ENCODE measurements around the gene MAPK11.

Gene MAPK11

GRCh38 chr22:50246242-50247175 is 23.7 kb downstream of the MAPK11 start:
- Histone ChIP-seq H3K4me1 (peaks cover 0 to 70% (median 51%) of the 10 kb centered on the region in 4 donors), H3K9me3 (no peaks in the 10 kb centered on the region), H3K27me3 (no peaks in the 10 kb centered on the region), H3K4me3 (peak overlapping the region in 1 of 2 donors; percentile 95), H3K36me3 (peaks cover 0 to 16% (median 5%) of the 10 kb centered on the region in 3 donors), H3K27ac (no peak overlapping the region)
- no peak for DNase-seq
- intact Hi-C loops (cut with DNase I; ENCODE audit: low total_unique reads) = loop anchor here (10.0 kb wide), 1 partner anchor 258 kb away; the partner anchor contains the start of genes LMF2 and NCAPH2
- no peak for TF ChIP-seq CTCF (IDR thresholded peaks at IDR 0.05)

- DNase-seq = no peak
- H3K36me3 ChIP-seq = peaks cover 0 to 17% (median 5%) of the 10 kb centered on the region in 3 donors
- H3K4me1 ChIP-seq = peaks cover 0 to 71% (median 53%) of the 10 kb centered on the region in 4 donors
- H3K9me3 ChIP-seq = no peaks in the 10 kb centered on the region
- intact Hi-C loops (cut with DNase I; ENCODE audit: low total_unique reads) = loop anchor here (2.0 to 10.0 kb wide), 2 partner anchors 97 to 259 kb away; partner anchors contain the start of genes LMF2, NCAPH2 and PPP6R2
- no peak for TF ChIP-seq CTCF (IDR thresholded peaks at IDR 0.05)
- no peaks in the 10 kb centered on the region for H3K27me3 ChIP-seq
- H3K4me3 ChIP-seq = peak overlapping the region; percentile 77 to 95
- peak overlapping the region; percentile 90 for H3K27ac ChIP-seq
Observed at GRCh38 chr22:50245214-50246072, 24.7 kb downstream of the MAPK11 start.

DNA sequence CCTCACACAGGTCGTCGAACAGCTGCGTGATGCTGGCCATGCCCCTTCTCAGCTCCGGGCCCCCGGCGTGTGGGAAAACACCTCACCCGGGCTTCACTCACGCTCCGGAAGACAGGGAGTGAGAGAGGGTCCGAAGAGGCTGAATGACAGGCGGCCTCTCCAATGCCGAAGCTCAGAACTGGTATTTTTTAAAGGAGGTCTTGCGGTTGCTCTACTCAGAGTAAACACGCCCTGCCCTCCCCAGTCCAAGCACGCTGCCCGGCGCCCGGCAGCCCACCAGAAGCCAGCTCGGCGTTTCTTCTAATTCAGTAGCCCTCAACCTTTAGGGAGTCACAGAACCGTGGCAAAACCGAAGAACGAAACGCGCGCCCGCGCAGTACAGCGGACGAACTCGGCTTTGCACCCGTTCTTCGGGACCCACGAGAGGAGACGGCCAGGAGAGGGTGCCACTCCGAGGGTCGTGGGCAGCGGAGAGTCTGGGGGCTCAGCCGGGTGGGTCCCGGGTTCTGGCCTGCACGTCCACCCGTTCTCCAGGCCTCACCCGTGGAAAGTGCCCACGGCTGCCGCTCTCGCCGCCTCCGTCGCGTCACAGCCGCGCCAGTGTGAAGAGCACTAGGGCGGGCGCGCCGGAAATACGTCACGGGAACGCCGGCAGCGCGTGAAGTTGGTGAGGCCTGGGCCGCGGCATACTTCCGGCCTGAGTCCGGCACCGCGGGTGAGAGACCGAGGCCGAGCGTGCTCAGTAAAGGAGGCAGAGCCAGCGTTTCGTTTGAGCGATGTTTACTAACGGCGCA is 25.6 kb downstream of the MAPK11 start, which contains the start of gene TUBGCP6:
TUBGCP6 (minus strand) TSS at position 604 of the 794 bp plus-strand sequence; CDS start at position 40, 564 bp downstream.
- Histone ChIP-seq H3K9me3 (no peaks in the 10 kb centered on the region), H3K4me1 (peaks cover 0 to 64% (median 45%) of the 10 kb centered on the region in 4 donors), H3K27me3 (no peaks in the 10 kb centered on the region), H3K27ac (peak within 1 kb of the TSS; percentile 90), H3K4me3 (peak within 1 kb of the TSS; percentile 77 to 95), H3K36me3 (peaks cover 0 to 26% (median 12%) of the 10 kb centered on the region in 3 donors)
- peak; percentile 95 to 96 for DNase-seq
- intact Hi-C loops (cut with DNase I; ENCODE audit: low total_unique reads) = loop anchor here (2.0 to 10.0 kb wide), 2 partner anchors 98 to 260 kb away; partner anchors contain the start of genes LMF2, NCAPH2 and PPP6R2
- peak; percentile 22 to 23 for TF ChIP-seq CTCF (IDR thresholded peaks at IDR 0.05)

GRCh38 chr22:50243685-50244419 is 26.3 kb downstream of the MAPK11 start:
- DNase-seq = no peak
- peak overlapping the region; percentile 77 to 95 for H3K4me3 ChIP-seq
- H3K27me3 ChIP-seq = no peaks in the 10 kb centered on the region
- peaks cover 0 to 59% (median 42%) of the 10 kb centered on the region in 4 donors for H3K4me1 ChIP-seq
- TF ChIP-seq CTCF (IDR thresholded peaks at IDR 0.05) = no peak
- H3K36me3 ChIP-seq = peaks cover 5 to 33% (median 16%) of the 10 kb centered on the region in 3 donors
- intact Hi-C loops (cut with DNase I; ENCODE audit: low total_unique reads) = loop anchor here (2.0 to 10.0 kb wide), 2 partner anchors 99 to 261 kb away; partner anchors contain the start of genes LMF2, NCAPH2 and PPP6R2
- H3K27ac ChIP-seq = peak overlapping the region; percentile 90
- H3K9me3 ChIP-seq = no peaks in the 10 kb centered on the region
